Activated T-helper 2 cell treated with anti-CD3 and anti-CD28 coated beads, Interferon-gamma antibody, Interleukin-2, Interleukin-4, amounts not matched to agents 10 μg/mL and 5 μg/mL and 100 μg/mL, durations not matched to agents 14 hours and 24 hours and 36 hours (primary cell): Measurements from ENCODE around the gene CALHM1. TPM values are rescaled to one million over a fixed set of nuclear protein-coding genes. Genes with fewer than 3 reads are reported as not detected.
A peak's percentile ranks its signal among the peaks of the same experiment; 100 is the strongest.

ENCODE experiments used
- DNase-seq: peaks from one replicate; pipeline ENCODE4 v3.0.0; 2021; ENCODE audit warnings: low spot score
- H3K27ac Mint-ChIP-seq: one replicate; pipeline ENCODE4 v1.8.0; 2021; ENCODE audit warnings: mixed read lengths
- H3K27me3 Mint-ChIP-seq: one replicate; pipeline ENCODE4 v1.8.0; 2021; ENCODE audit warnings: low read depth, mixed read lengths
- H3K36me3 Mint-ChIP-seq: one replicate; pipeline ENCODE4 v1.8.0; 2021; ENCODE audit warnings: low read depth, mixed read lengths
- H3K4me1 Mint-ChIP-seq: one replicate; pipeline ENCODE4 v1.8.0; 2021; ENCODE audit warnings: low read depth, mixed read lengths
- H3K4me3 Mint-ChIP-seq: one replicate; pipeline ENCODE4 v1.8.0; 2021; ENCODE audit warnings: low read depth, mild to moderate bottlenecking, moderate library complexity, mixed read lengths
- H3K9me3 Mint-ChIP-seq: one replicate; pipeline ENCODE4 v1.8.0; 2021; ENCODE audit warnings: mixed read lengths
- intact Hi-C: fragments of 100-400 bp; cut with micrococcal nuclease; formaldehyde crosslinking; loops from one replicate; pipeline ENCODE4 v1.15.1; 2023
- total RNA-seq: library from RNA; stranded (reverse); gene quantifications from 2 replicates; pipeline ENCODE4 v1.2.3, GENCODE V29; 2022

Gene CALHM1
- total RNA-seq, 1 donor from 2014 or later, result not detected

GRCh38 chr10:103459615-103460014 is 915 bp upstream of the CALHM1 start:
- H3K4me3 Mint-ChIP-seq, result no peak overlapping the region

DNA sequence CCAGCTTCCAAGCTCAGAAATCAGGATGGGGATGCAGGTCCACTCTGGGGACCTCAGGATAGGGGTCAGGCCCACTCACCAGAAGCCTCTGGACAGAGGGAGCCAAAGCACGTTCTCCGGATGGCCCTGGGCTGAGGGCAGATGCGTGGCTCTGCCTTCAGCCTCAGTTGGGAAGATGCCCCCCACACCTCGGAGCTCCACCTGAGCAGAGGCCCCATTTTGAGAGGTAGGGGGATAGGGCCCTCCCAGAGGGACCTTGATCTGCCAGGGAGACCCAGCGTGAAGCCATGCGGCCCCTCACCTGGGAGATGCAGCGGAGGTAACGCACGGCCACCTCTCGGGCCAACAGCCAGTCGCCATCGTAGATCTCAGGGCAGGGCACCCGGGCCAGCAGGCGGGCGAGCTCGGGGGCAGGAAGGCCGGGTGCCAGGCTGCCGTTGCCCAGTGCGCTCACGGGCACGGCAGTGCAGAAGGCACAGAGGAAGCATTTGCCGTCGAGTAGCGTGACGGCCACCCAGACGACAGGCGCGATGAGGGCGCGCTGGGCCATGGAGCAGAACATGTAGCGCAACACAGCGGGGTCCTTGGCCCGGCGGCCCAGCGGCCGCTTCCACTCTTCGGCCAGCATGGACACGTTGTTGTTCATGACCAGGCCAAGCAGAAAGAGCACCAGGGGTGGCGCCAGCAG is 660 bp downstream of the CALHM1 start:
- Mint-ChIP-seq H3K27ac (no peak overlapping the region), H3K4me3 (no peak overlapping the region), H3K36me3 (no peaks in the 10 kb centered on the region), H3K4me1 (peaks cover 18% of the 10 kb centered on the region), H3K27me3 (no peaks in the 10 kb centered on the region), H3K9me3 (no peaks in the 10 kb centered on the region)
- intact Hi-C loops, result no loop called here
- no peak for DNase-seq

More at GRCh38 chr10:103459615-103460014, 915 bp upstream of the CALHM1 start:
- peaks cover 11% of the 10 kb centered on the region for H3K4me1 Mint-ChIP-seq
- H3K36me3 Mint-ChIP-seq, result no peaks in the 10 kb centered on the region
- H3K27me3 Mint-ChIP-seq, result peaks cover 2% of the 10 kb centered on the region
- intact Hi-C loops, result no loop called here
- no peak for DNase-seq
- H3K27ac Mint-ChIP-seq, result no peak overlapping the region
- no peaks in the 10 kb centered on the region for H3K9me3 Mint-ChIP-seq

GRCh38 chr10:103457176-103457712 is 1.5 kb downstream of the CALHM1 start:
- Mint-ChIP-seq H3K36me3 (no peaks in the 10 kb centered on the region), H3K4me1 (peaks cover 24% of the 10 kb centered on the region), H3K27ac (peak overlapping the region; percentile 58), H3K4me3 (no peak overlapping the region), H3K9me3 (no peaks in the 10 kb centered on the region), H3K27me3 (no peaks in the 10 kb centered on the region)
- intact Hi-C loops, result no loop called here
- DNase-seq, result no peak

GRCh38 chr10:103456074-103456660 is 2.5 kb downstream of the CALHM1 start:
- Mint-ChIP-seq H3K4me1 (peaks cover 27% of the 10 kb centered on the region), H3K9me3 (no peaks in the 10 kb centered on the region), H3K36me3 (peaks cover 3% of the 10 kb centered on the region), H3K4me3 (no peak overlapping the region), H3K27me3 (no peaks in the 10 kb centered on the region), H3K27ac (no peak overlapping the region)
- intact Hi-C loops, result no loop called here
- DNase-seq, result no peak

DNA sequence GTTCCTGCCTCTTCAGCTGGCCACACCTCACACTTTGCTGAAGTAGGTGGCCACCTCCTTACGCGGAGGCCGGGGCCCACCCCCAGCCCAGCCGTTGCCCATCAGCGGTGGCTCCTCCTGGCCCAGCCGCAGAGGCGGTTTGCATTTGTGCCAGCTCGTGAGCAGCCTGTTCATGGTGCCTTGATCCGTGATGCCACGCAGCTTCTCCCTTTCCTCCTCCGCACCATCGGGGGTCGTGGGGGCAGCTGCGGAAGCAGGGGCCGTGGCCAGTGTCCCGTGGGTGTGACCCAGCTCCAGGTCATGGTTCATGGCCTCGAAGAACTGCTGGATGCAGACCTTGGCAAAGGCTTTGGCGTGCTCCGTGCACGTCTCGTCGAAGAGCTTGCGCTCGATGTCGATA is 3.5 kb downstream of the CALHM1 start:
- DNase-seq, result no peak
- no peaks in the 10 kb centered on the region for H3K9me3 Mint-ChIP-seq
- no peak overlapping the region for H3K4me3 Mint-ChIP-seq
- H3K27ac Mint-ChIP-seq, result no peak overlapping the region
- H3K27me3 Mint-ChIP-seq, result no peaks in the 10 kb centered on the region
- peaks cover 36% of the 10 kb centered on the region for H3K4me1 Mint-ChIP-seq
- peaks cover 12% of the 10 kb centered on the region for H3K36me3 Mint-ChIP-seq
- intact Hi-C loops, result no loop called here

DNA sequence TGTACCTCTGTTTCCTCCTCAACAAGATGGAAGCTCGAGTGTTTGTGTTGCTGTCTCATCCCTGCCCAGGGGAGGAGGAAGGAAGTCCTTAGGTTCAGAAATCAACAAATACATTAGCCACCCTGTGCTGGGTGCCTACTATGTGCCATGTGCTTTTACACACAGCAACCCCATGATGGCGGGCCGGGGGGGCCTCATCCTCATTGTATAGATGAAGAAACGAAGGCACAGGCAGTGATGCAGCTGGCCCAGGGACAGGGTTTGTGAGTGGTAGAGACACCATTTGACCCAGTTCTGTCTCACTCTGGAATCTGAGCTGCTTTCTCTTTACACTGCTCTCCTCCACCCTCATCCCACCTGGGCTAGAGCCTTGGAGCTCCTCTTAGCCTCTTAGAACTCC is 4.7 kb downstream of the CALHM1 start:
- no peaks in the 10 kb centered on the region for H3K9me3 Mint-ChIP-seq
- intact Hi-C loops, result no loop called here
- H3K27ac Mint-ChIP-seq, result no peak overlapping the region
- peaks cover 22% of the 10 kb centered on the region for H3K36me3 Mint-ChIP-seq
- no peak for DNase-seq
- H3K27me3 Mint-ChIP-seq, result no peaks in the 10 kb centered on the region
- H3K4me1 Mint-ChIP-seq, result peaks cover 39% of the 10 kb centered on the region
- H3K4me3 Mint-ChIP-seq, result peak overlapping the region; percentile 66

DNA sequence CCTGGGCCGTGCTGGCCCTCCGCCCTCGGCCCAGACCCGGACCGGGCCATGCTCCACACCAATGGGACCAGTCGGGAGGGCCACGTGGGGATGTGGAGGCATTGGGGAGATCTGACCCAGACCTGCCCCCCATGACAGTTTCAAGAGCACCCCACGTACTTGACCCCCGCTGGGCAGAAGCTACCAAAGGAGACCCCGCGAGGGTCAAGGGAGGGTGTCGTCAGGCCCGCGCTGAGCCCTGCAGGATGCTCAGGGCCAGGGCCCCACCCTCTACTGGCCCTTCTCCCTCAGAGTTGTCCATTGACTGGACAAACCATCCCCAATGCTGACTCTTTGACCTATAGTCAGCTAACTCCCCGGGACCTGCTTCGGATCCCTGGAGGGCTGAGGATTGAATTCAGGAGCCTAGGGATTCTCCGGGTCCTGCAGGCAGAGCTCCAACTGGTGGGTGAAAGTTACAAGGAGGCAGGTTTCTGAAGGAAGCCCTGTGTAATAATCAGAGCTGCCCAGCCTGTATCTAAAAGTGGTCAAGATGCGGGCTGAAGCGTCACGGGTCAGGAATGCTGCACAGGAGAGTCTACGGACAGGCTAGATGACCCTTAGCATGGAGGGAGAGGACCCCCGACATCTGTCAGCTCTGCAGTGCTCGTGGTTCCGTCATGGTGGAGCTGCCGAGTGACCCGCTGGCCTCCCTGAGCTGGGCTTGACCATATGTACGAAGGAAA is 6.0 kb downstream of the CALHM1 start:
- Mint-ChIP-seq H3K4me3 (peak overlapping the region; percentile 91), H3K4me1 (peaks cover 47% of the 10 kb centered on the region), H3K27ac (peak overlapping the region; percentile 68), H3K27me3 (no peaks in the 10 kb centered on the region), H3K9me3 (no peaks in the 10 kb centered on the region), H3K36me3 (peaks cover 32% of the 10 kb centered on the region)
- intact Hi-C loops, result loop anchor here (2.0 kb wide), 1 partner anchor 30 kb away; no protein-coding TSS in a partner anchor
- no peak for DNase-seq

DNA sequence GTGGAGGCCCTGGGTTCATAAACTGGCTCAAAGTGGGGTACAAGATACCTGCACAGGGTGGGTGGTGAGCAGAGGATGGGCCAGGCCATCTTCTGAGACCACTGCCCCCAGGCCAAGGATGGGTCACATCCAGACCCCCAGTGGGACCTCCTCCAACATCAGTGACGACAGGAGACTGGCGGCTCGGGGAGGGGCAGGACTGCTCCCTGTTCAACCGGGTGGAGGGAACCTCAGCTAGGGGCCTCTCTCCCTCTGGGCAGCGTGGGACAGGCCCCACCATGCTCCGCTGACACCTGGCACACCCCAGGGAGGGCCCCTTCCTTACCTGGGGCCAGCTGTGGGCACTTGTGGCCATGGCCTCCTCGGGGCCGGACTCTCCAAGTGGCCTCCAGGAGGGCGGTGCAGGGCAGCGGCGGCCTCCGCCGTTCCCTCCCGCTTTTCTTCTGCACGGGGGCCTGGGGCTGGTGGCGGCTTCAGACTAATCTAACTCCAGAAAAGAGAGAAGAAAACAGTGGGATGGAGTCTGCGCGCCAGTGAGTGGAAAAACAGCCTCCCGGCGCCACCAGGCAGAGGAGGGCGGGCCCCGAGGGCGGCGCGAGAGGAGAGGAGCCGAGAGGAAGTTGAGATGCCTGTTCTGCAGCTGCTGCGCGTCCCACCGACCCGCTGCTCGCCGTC is 6.7 kb downstream of the CALHM1 start, which contains the start of gene CALHM2:
Gene CALHM2, minus strand, starts transcription at position 540 of the 675 bp plus-strand sequence. CDS start 2,429 bp downstream, outside the sequence.
- DNase-seq, result peak; percentile 46
- intact Hi-C loops, result loop anchor here (1.0 to 2.0 kb wide), 2 partner anchors 19 to 31 kb away; no protein-coding TSS in a partner anchor
- peaks cover 39% of the 10 kb centered on the region for H3K36me3 Mint-ChIP-seq
- no peaks in the 10 kb centered on the region for H3K27me3 Mint-ChIP-seq
- no peaks in the 10 kb centered on the region for H3K9me3 Mint-ChIP-seq
- peaks cover 45% of the 10 kb centered on the region for H3K4me1 Mint-ChIP-seq
- peak within 1 kb of the TSS; percentile 79 for H3K27ac Mint-ChIP-seq
- peak within 1 kb of the TSS; percentile 91 for H3K4me3 Mint-ChIP-seq

DNA sequence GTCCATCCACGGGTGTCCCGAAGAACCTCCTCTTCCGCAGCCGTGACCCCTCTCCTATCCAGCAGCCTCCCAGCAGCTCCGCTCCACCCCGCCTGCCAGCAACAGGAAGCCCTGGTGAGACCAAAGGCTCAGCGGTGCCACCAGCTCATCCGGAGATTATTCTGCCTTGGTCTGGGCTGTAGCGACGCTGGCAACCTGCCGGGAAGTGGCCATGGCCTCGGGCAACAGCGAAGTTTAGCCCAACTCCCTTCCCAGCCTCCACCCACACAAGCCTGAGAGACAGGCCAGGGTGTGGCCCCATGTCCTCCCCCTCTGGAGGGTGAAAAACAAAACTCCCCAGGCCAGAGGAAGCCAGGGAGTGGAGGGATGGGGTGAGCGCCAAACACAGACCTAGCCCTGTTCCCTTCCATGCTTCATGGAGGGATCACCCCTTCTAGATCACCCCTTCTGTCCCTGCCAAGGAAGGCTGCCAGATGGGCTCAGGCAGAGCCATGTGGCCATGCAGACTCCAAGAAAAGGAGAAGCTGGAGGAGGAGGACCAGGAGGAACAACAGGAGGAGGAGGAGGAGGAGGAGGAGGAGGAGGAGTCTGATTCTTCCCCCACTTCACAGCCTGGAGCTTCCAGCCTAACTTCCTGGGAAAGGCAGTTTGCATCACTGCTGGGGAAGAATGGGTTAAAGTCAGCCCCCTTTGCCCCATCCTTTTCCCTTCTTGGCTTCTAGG is 7.4 kb downstream of the CALHM1 start:
- Mint-ChIP-seq H3K27me3 (no peaks in the 10 kb centered on the region), H3K4me3 (peak overlapping the region; percentile 91), H3K4me1 (peaks cover 47% of the 10 kb centered on the region), H3K27ac (peak overlapping the region; percentile 79), H3K36me3 (peaks cover 45% of the 10 kb centered on the region), H3K9me3 (no peaks in the 10 kb centered on the region)
- DNase-seq, result peak; percentile 37
- intact Hi-C loops, result loop anchor here (1.0 kb wide), 1 partner anchor 20 kb away; no protein-coding TSS in a partner anchor

- Mint-ChIP-seq H3K4me1 (peaks cover 54% of the 10 kb centered on the region), H3K36me3 (peaks cover 55% of the 10 kb centered on the region), H3K9me3 (no peaks in the 10 kb centered on the region), H3K27ac (peak overlapping the region; percentile 79), H3K4me3 (peak overlapping the region; percentile 91), H3K27me3 (no peaks in the 10 kb centered on the region)
- intact Hi-C loops, result no loop called here
- DNase-seq, result no peak
Measured at GRCh38 chr10:103450201-103450695, 8.5 kb downstream of the CALHM1 start.

DNA sequence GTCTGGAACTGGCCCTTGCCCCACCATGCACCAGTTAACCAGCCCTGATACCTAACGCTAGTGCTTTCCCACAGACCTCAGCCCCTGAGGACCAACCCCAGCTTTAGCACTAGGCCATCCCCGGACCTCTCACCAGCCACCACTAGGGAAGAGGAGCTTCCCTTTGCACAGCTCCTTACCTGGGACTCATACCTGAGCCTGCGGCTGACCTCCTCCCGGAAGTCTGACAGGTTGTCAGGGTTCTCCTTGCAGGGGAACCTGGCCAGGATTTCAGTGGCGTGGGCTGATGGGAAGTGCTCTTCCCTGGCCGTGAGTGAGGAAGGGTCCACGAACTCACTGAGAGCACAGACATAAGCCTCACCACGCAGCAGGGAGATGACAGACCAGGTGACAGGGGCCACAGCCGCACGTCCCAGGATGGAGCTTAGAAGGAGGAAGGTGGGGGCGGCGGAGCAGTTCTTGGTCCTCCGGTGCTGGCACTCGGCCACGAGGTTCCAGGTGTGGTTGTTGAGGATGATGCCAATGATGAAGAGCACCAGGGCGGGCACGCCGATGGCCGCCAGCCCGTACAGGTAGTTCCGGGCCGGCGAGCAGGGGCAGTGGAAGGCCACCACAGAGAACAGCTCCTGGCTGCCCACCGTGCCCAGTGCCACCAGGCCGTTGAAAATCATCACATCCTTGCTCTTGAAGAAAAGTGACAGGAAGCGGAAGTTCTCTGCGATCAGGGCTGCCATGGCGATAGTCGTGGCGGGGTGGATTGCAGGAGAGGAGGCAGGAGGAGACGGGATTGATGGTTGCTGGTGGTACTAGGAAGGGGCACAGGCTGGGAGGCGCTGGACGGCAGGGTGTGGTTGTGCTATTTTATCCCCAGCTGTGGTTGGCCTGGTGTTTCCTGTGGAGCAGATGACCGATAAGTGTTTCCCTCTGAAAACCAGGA is 9.2 kb downstream of the CALHM1 start:
- no peak for DNase-seq
- Mint-ChIP-seq H3K9me3 (no peaks in the 10 kb centered on the region), H3K27me3 (no peaks in the 10 kb centered on the region), H3K27ac (peak overlapping the region; percentile 51), H3K4me3 (peak overlapping the region; percentile 91), H3K4me1 (peaks cover 54% of the 10 kb centered on the region), H3K36me3 (peaks cover 63% of the 10 kb centered on the region)
- intact Hi-C loops, result no loop called here
